Keratinocyte (primary cell): ENCODE measurements around the gene LAMA3. TPM values are rescaled to one million over a fixed set of nuclear protein-coding genes. Genes with fewer than 3 reads are reported as not detected.

Source experiments
- DNase-seq: peaks from one replicate; pipeline ENCODE4 v3.0.0-alpha.2; 2011; ENCODE audit warnings: low read depth, missing footprints, low spot score
- FAIRE-seq: peaks from 2 replicates; lab custom pipeline; 2011; peaks lifted over from hg19 to GRCh38; lab: Jason Lieb, UNC
- H2AFZ ChIP-seq: 2 replicates; pipeline ENCODE4 v1.6.0; 2012; ENCODE audit warnings: low read length, control low read depth, inconsistent platforms; ENCODE audit not compliant: control insufficient read depth
- H3K27ac ChIP-seq: 2 replicates; pipeline ENCODE4 v1.5.1; 2011; ENCODE audit warnings: low read length; ENCODE audit not compliant: control insufficient read depth, insufficient read depth
- H3K27me3 ChIP-seq: 3 replicates; pipeline ENCODE4 v1.6.0; 2011; ENCODE audit warnings: low read length; ENCODE audit not compliant: control insufficient read depth, insufficient read depth; ENCODE audit errors: extremely low read depth
- H3K36me3 ChIP-seq, 2 experiments: 2 replicates in 1 of 2; 3 replicates in 1 of 2; pipeline ENCODE4 v1.5.1; 2011; ENCODE audit warnings: low read length in 2 of 2, mild to moderate bottlenecking in 1 of 2; ENCODE audit not compliant: control insufficient read depth in 2 of 2, insufficient read depth in 2 of 2; ENCODE audit errors: extremely low read depth in 1 of 2
- H3K4me1 ChIP-seq: 3 replicates; pipeline ENCODE4 v1.5.1; 2011; ENCODE audit warnings: low read length; ENCODE audit not compliant: control insufficient read depth, insufficient read depth; ENCODE audit errors: extremely low read depth
- H3K4me2 ChIP-seq: 3 replicates; pipeline ENCODE4 v1.6.0; 2011; ENCODE audit warnings: low read depth, low read length; ENCODE audit not compliant: control insufficient read depth, insufficient read depth; ENCODE audit errors: extremely low read depth
- H3K4me3 ChIP-seq, 3 experiments: fragments of 200-600 bp in 1 of 3; sonication (generic) in 1 of 3; 2 replicates in 2 of 3; 3 replicates in 1 of 3; pipeline ENCODE4 v1.5.1; 2011 to 2016; ENCODE audit warnings: low read length in 3 of 3, mild to moderate bottlenecking in 3 of 3, control low read depth in 2 of 3, inconsistent platforms in 1 of 3, low read depth in 1 of 3, mixed read lengths in 1 of 3, mixed run types in 1 of 3, moderate library complexity in 1 of 3; ENCODE audit not compliant: control insufficient read depth in 2 of 3, insufficient read depth in 2 of 3; ENCODE audit errors: extremely low read depth in 1 of 3
- H3K79me2 ChIP-seq: 2 replicates; pipeline ENCODE4 v1.6.0; 2012; ENCODE audit warnings: low read length; ENCODE audit not compliant: control insufficient read depth, insufficient read depth
- H3K9ac ChIP-seq: 3 replicates; pipeline ENCODE4 v1.6.0; 2011; ENCODE audit warnings: low read length; ENCODE audit not compliant: control insufficient read depth, insufficient read depth; ENCODE audit errors: extremely low read depth
- H3K9me1 ChIP-seq: 3 replicates; pipeline ENCODE4 v1.6.0; 2011; ENCODE audit warnings: low read length; ENCODE audit not compliant: control insufficient read depth, insufficient read depth; ENCODE audit errors: extremely low read depth
- H3K9me3 ChIP-seq: 2 replicates; pipeline ENCODE4 v1.5.1; 2012; ENCODE audit warnings: low read depth, low read length; ENCODE audit not compliant: control insufficient read depth
- H4K20me1 ChIP-seq: 3 replicates; pipeline ENCODE4 v1.6.0; 2011; ENCODE audit warnings: low read length; ENCODE audit not compliant: control insufficient read depth, insufficient read depth; ENCODE audit errors: extremely low read depth
- EZH2 ChIP-seq: IDR thresholded peaks from one replicate; pipeline ENCODE4 v1.6.1; 2012; ENCODE audit warnings: inconsistent platforms, mild to moderate bottlenecking, low read length, moderate library complexity
- dilution Hi-C: fragments of 300-500 bp; cut with MboI; formaldehyde crosslinking; loops from one replicate; pipeline ENCODE4 v1.7.0; 2020; ENCODE audit warnings: low sequenced_read_pairs; ENCODE audit not compliant: extremely low pct_ligation_motif_present
- polyA plus RNA-seq, 5 experiments: library from polyadenylated mRNA; depleted of rRNA in 3 of 5; stranded (reverse) in 3 of 5; stranded (forward) in 1 of 5; unstranded in 1 of 5; fragments of >200 nt; gene quantifications; 1 replicate in 1 of 5; 2 replicates in 3 of 5; 3 replicates in 1 of 5; pipeline versions ENCODE4 v1.2.1 to v1.2.3, GENCODE V29; 2011 to 2012; ENCODE audit warnings: missing spikeins in 2 of 5, low read depth in 1 of 5, low replicate concordance in 1 of 5
- TF ChIP-seq, protein P1 (sequence below), 3 experiments: IDR thresholded peaks in 1 of 3; conservative IDR thresholded peaks in 1 of 3; optimal IDR thresholded peaks in 1 of 3; 2 replicates in 2 of 3; 3 replicates in 1 of 3; pipeline versions ENCODE3 to v1.5.1; 2011; ENCODE audit warnings: low read length in 3 of 3, mild to moderate bottlenecking in 3 of 3, moderate library complexity in 2 of 3, control low read depth in 1 of 3, inconsistent platforms in 1 of 3; ENCODE audit not compliant: insufficient read depth in 2 of 3; ENCODE audit errors: extremely low read depth in 1 of 3

Gene LAMA3
- polyA plus RNA-seq, 1 donor (not counting 4 experiments of a cell fraction or from before 2014, with no cell fraction given): 1,944 TPM

DNA sequence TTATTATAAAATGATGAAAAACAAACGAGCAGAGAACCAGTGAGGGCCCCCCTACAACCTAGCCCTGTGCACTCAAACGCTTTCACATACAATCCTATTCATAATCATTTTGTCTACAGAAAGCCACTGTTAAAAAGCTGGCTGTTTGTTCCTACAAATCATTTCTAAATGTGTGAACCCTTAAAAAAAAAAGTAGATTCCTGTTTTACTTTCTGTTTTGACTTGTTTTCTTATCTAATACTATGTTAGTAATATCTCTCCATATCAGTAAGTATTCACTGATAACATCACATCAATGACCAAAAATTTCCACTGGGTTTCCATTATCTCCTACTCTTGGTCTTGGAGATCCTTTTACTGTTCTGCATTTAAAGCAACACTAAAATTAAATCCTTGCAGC, 196.5 kb downstream of the LAMA3 start:
- Histone ChIP-seq H3K4me3 (no peak overlapping the region), H3K4me1 (peaks cover 38% of the 10 kb centered on the region), H3K9me1 (no peaks in the 10 kb centered on the region), H3K79me2 (peaks cover 25% of the 10 kb centered on the region), H3K9ac (no peak overlapping the region), H3K4me2 (no peak overlapping the region), H3K9me3 (no peaks in the 10 kb centered on the region), H3K36me3 (peaks cover 24 to 63% of the 10 kb centered on the region in 2 experiments), H3K27me3 (no peaks in the 10 kb centered on the region), H4K20me1 (peaks cover 15% of the 10 kb centered on the region), H3K27ac (no peak overlapping the region), H2AFZ (no peak overlapping the region)
- TF ChIP-seq, protein P1, sequence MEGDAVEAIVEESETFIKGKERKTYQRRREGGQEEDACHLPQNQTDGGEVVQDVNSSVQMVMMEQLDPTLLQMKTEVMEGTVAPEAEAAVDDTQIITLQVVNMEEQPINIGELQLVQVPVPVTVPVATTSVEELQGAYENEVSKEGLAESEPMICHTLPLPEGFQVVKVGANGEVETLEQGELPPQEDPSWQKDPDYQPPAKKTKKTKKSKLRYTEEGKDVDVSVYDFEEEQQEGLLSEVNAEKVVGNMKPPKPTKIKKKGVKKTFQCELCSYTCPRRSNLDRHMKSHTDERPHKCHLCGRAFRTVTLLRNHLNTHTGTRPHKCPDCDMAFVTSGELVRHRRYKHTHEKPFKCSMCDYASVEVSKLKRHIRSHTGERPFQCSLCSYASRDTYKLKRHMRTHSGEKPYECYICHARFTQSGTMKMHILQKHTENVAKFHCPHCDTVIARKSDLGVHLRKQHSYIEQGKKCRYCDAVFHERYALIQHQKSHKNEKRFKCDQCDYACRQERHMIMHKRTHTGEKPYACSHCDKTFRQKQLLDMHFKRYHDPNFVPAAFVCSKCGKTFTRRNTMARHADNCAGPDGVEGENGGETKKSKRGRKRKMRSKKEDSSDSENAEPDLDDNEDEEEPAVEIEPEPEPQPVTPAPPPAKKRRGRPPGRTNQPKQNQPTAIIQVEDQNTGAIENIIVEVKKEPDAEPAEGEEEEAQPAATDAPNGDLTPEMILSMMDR (optimal IDR thresholded peaks at IDR 0.05 in 1 of 3, IDR thresholded peaks at IDR 0.05 in 1 of 3, conservative IDR thresholded peaks at IDR 0.05 in 1 of 3; ENCODE audit: extremely low read depth in 1 of 3, insufficient read depth in 2 of 3, low read length in 3 of 3): no peak
- TF ChIP-seq EZH2: no peak
- FAIRE-seq (no peak), DNase-seq (peak; percentile 15)
- dilution Hi-C loops: no loop called here

DNA sequence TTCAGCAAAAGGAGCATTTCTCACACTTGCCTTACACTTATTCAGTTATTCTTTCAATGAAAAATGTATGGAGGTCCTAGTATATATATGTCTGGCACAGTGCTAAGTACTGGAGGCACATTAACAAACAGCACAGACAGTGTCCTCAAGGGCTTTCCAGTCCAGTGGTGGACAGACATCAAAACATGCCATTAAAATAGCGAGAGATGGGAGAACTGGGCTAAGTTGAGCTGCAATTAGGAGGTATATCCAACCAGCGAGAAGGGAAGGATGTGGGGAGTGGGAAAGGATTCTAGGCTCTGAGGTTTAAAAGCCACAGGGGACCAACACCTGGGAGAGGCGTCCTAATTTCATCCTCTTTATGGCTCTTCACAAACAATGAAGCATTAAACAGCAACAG, 197.8 kb downstream of the LAMA3 start:
- no peak overlapping the region for H3K4me3 ChIP-seq
- H2AFZ ChIP-seq: no peak overlapping the region
- DNase-seq (no peak), FAIRE-seq (peak; percentile 13)
- dilution Hi-C loops: no loop called here
- H3K79me2 ChIP-seq: peaks cover 25% of the 10 kb centered on the region
- no peaks in the 10 kb centered on the region for H3K9me1 ChIP-seq
- no peak overlapping the region for H3K27ac ChIP-seq
- TF ChIP-seq, protein P1 (optimal IDR thresholded peaks at IDR 0.05 in 1 of 3, IDR thresholded peaks at IDR 0.05 in 1 of 3, conservative IDR thresholded peaks at IDR 0.05 in 1 of 3; ENCODE audit: extremely low read depth in 1 of 3, insufficient read depth in 2 of 3, low read length in 3 of 3): no peak
- no peak for TF ChIP-seq EZH2
- no peak overlapping the region for H3K9ac ChIP-seq
- H3K4me1 ChIP-seq: peaks cover 26% of the 10 kb centered on the region
- no peaks in the 10 kb centered on the region for H3K27me3 ChIP-seq
- peaks cover 15% of the 10 kb centered on the region for H4K20me1 ChIP-seq
- H3K9me3 ChIP-seq: no peaks in the 10 kb centered on the region
- H3K4me2 ChIP-seq: no peak overlapping the region
- H3K36me3 ChIP-seq: peaks cover 30 to 59% of the 10 kb centered on the region in 2 experiments
